Cardiac fibroblast (primary cell): ENCODE results near the gene KANSL1.
"Not testable (repeated sequence)": the region's sequence is repeated elsewhere in the genome, so short reads cannot be mapped to it uniquely, and the experiment has no call there.

Source experiments
- DNase-seq, 2 donors: peaks; one replicate each; pipeline versions ENCODE4 v3.0.0 to v3.0.0-alpha.2; 2010; ENCODE audit warnings: low read depth in 2 of 2
- H3K4me3 ChIP-seq, 2 donors: replicated peaks in 1 of 2; 1 replicate in 1 of 2; 2 replicates in 1 of 2; pipeline ENCODE4 v1.5.1; 2011; ENCODE audit warnings: low read depth in 2 of 2, low read length in 2 of 2, mild to moderate bottlenecking in 2 of 2, moderate library complexity in 1 of 2
- CTCF ChIP-seq: IDR thresholded peaks from one replicate; pipeline ENCODE4 v1.5.1; 2011; ENCODE audit warnings: low read depth, mild to moderate bottlenecking, low read length, inconsistent platforms

KANSL1 gene

DNA sequence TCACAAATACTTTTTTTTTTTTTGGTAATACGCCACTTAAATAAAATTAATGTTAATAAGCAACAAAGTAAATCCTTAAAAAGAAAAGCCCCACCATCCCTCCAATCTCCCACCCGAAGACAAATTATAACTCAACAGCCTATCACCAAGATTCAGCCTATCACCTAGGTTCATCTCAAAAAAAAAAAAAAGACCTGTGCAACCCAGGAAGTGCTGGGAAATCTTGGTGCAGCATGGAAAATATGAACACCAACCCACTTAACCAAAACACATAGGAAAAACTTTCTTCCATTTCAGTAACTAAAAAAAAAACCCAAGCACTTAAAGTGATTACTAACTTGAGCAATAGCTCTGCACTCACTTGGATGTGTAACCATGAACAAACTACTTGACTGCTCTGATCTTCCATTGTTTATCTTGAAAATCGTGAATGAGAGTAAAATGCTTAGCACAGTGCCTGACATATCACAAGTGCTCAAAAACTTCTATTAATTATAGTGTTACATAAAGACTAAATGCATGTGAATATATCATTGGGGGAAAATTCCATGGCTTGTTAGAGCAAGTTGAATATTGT lies 103.8 kb downstream of the KANSL1 start:
- TF ChIP-seq CTCF, result no peak
- no peak for DNase-seq
- no peak overlapping the region for H3K4me3 ChIP-seq

DNA sequence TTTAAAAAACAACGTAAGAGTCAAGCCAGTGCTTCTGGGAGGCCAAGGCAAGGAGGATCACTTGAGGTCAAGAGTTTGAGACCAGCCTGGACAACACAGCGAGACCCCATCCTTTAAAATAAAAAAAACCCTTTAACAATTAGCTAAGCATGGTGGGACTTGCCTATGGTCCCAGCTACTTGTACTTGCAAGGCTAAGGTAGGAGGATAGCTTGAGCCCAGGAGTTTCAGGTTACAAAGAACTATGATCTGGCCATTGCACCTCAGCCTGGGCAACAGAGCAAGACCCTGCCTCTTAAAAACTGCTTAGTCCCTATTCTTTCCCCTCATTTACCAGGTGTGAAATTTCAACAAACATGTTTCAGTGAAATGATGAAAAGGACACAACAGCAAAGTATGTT lies 104.6 kb downstream of the KANSL1 start:
- DNase-seq, result no peak
- H3K4me3 ChIP-seq, result no peak overlapping the region
- no peak for TF ChIP-seq CTCF

- not testable (repeated sequence) for H3K4me3 ChIP-seq, DNase-seq
Measured at GRCh38 chr17:46087871-46088270, 105.4 kb downstream of the KANSL1 start.

GRCh38 chr17:46086821-46087220 lies 106.4 kb downstream of the KANSL1 start:
- DNase-seq, result no peak

DNA sequence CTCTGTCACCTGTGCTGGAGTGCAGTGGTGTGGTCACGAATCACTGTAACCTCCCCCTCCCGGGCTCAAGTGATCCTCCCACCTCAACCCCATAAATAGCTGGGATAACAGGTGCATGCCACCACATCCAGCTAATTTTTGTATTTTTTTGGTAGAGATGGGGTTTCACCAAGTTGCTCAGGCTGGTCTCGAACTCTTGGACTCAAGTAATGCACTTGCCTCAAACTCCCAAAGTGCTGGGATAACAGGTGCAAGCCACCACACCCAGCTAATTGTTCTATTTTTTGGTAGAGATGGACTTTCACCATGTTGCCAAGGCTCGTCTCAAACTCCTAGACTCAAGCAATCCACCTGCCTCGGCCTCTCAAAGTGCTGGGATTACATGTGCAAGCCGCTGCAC lies 107.7 kb downstream of the KANSL1 start:
- no peak overlapping the region for H3K4me3 ChIP-seq
- no peak for DNase-seq
- TF ChIP-seq CTCF, result no peak

More at GRCh38 chr17:46086821-46087220, 106.4 kb downstream of the KANSL1 start:
- no peak overlapping the region for H3K4me3 ChIP-seq
- TF ChIP-seq CTCF, result no peak

DNA sequence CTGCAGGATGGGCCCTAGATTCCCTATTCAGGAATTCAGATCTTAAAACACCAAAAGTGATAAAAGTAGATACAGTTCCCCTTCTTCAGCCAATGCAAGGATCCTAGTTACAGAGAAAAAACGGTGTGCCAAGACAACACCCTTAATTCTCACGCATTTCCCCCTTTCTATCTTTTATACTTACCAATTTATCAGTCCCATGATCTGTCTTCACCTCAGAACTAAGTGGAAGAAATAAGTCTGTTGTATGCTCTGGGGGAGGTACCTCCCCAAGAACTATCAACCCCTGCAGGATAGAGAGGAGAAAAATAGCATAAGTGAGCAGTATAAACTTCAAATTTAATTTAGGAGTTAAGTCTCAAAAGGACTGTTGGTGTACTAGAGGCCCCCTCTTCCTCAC lies 111.0 kb downstream of the KANSL1 start:
- TF ChIP-seq CTCF, result no peak
- H3K4me3 ChIP-seq, result no peak overlapping the region
- DNase-seq, result no peak

DNA sequence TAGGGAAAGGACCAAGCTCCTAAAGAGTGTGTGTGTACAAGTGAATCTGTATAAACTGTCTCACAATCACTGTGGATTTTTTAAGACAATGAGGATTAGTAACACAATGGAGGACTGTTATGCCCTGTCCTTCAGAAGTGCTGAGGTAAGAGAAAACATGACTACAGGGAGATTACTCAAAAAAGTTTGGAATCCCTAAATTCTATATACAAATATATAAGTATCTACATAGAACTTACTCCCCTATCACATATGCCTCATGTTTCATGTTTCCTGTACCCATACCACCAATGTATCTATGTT lies 112.3 kb downstream of the KANSL1 start:
- DNase-seq, result no peak
- TF ChIP-seq CTCF, result no peak
- H3K4me3 ChIP-seq, result no peak overlapping the region
